Activated CD4-positive, alpha-beta T cell treated with anti-CD3 and anti-CD28 coated beads for 48 hours (primary cell): ENCODE data around the gene LGR6.
"Not testable (repeated sequence)": the region's sequence is repeated elsewhere in the genome, so short reads cannot be mapped to it uniquely, and the experiment has no call there.

ENCODE experiments used
- DNase-seq: peaks from one replicate; pipeline ENCODE4 v3.0.0-alpha.2; 2020

LGR6 gene

GRCh38 chr1:202193614-202194327 is at the start of gene LGR6:
Gene LGR6, plus strand, starts transcription at chr1:202193799. Its CDS starts 191 bp downstream, at chr1:202193990.
- DNase-seq, result no peak

GRCh38 chr1:202144402-202145067 is 49.1 kb upstream of the LGR6 start, which contains the start of gene ARL8A:
Gene ARL8A, minus strand, starts transcription at chr1:202144737. Its CDS starts 165 bp downstream, at chr1:202144572.
- DNase-seq, result peak; percentile 79

GRCh38 chr1:202145068-202145743 is 48.4 kb upstream of the LGR6 start:
- peak; percentile 64 for DNase-seq

- DNase-seq, result not testable (repeated sequence)
Observed at GRCh38 chr1:202145744-202146140, 47.9 kb upstream of the LGR6 start.

- no peak for DNase-seq
Observed at GRCh38 chr1:202146279-202146678, 47.3 kb upstream of the LGR6 start.

GRCh38 chr1:202146993-202147392 is 46.6 kb upstream of the LGR6 start:
- DNase-seq, result no peak

GRCh38 chr1:202148391-202148790 is 45.2 kb upstream of the LGR6 start:
- no peak for DNase-seq

GRCh38 chr1:202149566-202149965 is 44.0 kb upstream of the LGR6 start:
- no peak for DNase-seq

GRCh38 chr1:202150187-202150586 is 43.4 kb upstream of the LGR6 start:
- no peak for DNase-seq

- no peak for DNase-seq
Observed at GRCh38 chr1:202150602-202151001, 43.0 kb upstream of the LGR6 start.

GRCh38 chr1:202151045-202151444 is 42.6 kb upstream of the LGR6 start:
- DNase-seq, result no peak

GRCh38 chr1:202152399-202152798 is 41.2 kb upstream of the LGR6 start:
- no peak for DNase-seq

GRCh38 chr1:202153284-202153683 is 40.3 kb upstream of the LGR6 start:
- no peak for DNase-seq

GRCh38 chr1:202154148-202154765 is 39.3 kb upstream of the LGR6 start:
- DNase-seq, result no peak

- peak; percentile 62 for DNase-seq
Observed at GRCh38 chr1:202154766-202155477, 38.7 kb upstream of the LGR6 start.

GRCh38 chr1:202155478-202156021 is 38.0 kb upstream of the LGR6 start:
- no peak for DNase-seq

- DNase-seq, result no peak
Observed at GRCh38 chr1:202156590-202156989, 37.0 kb upstream of the LGR6 start.

GRCh38 chr1:202157945-202158344 is 35.7 kb upstream of the LGR6 start:
- DNase-seq, result no peak

- peak; percentile 68 for DNase-seq
Observed at GRCh38 chr1:202158810-202159533, 34.6 kb upstream of the LGR6 start.

GRCh38 chr1:202159534-202160371 is 33.8 kb upstream of the LGR6 start:
- peak; percentile 82 for DNase-seq
